DND-41 (cell line): ENCODE measurements around the gene NFAM1.

ENCODE experiments used
- ATAC-seq: fragments of 200-7000 bp; cut with Tn5 transposase; 3 replicates; pipeline ENCODE4 v1.9.1; 2021; ENCODE audit warnings: low read depth; ENCODE audit not compliant: insufficient read depth
- DNase-seq: peaks from one replicate; pipeline ENCODE4 v3.0.0-alpha.2; 2020
- H2AFZ ChIP-seq: 2 replicates; pipeline ENCODE4 v1.6.0; 2012; ENCODE audit warnings: low read depth, low read length
- H3K27ac ChIP-seq: 2 replicates; pipeline ENCODE4 v1.5.1; 2012; ENCODE audit warnings: low read length, inconsistent platforms
- H3K27me3 ChIP-seq: fragments of 200-600 bp; sonication (generic); 2 replicates; pipeline ENCODE4 v1.6.0; 2012; ENCODE audit warnings: low read length, mild to moderate bottlenecking, inconsistent platforms; ENCODE audit not compliant: insufficient read depth, poor library complexity
- H3K36me3 ChIP-seq: 2 replicates; pipeline ENCODE4 v1.5.1; 2012; ENCODE audit warnings: low read length, inconsistent platforms; ENCODE audit not compliant: insufficient read depth
- H3K4me1 ChIP-seq: 2 replicates; pipeline ENCODE4 v1.5.1; 2012; ENCODE audit warnings: mild to moderate bottlenecking, low read length; ENCODE audit not compliant: insufficient read depth
- H3K4me2 ChIP-seq: 2 replicates; pipeline ENCODE4 v1.6.0; 2012; ENCODE audit warnings: mild to moderate bottlenecking, moderate library complexity, low read length, inconsistent platforms; ENCODE audit not compliant: insufficient read depth
- H3K4me3 ChIP-seq, 2 experiments: fragments of 200-600 bp in 1 of 2; shearing (Covaris generic) in 1 of 2; 2 replicates each; pipeline ENCODE4 v1.5.1; 2012 to 2016; ENCODE audit warnings: inconsistent platforms in 2 of 2, low read length in 2 of 2, mild to moderate bottlenecking in 2 of 2, low read depth in 1 of 2, moderate library complexity in 1 of 2
- H3K79me2 ChIP-seq: 2 replicates; pipeline ENCODE4 v1.6.0; 2012; ENCODE audit warnings: low read length, inconsistent platforms; ENCODE audit not compliant: insufficient read depth
- H3K9ac ChIP-seq: 2 replicates; pipeline ENCODE4 v1.6.0; 2012; ENCODE audit warnings: low read depth, mild to moderate bottlenecking, inconsistent platforms, low read length, moderate library complexity
- H3K9me3 ChIP-seq: 2 replicates; pipeline ENCODE4 v1.5.1; 2012; ENCODE audit warnings: low read length, moderate library complexity, mild to moderate bottlenecking, inconsistent platforms; ENCODE audit not compliant: insufficient read depth, severe bottlenecking
- H4K20me1 ChIP-seq: 2 replicates; pipeline ENCODE4 v1.6.0; 2012; ENCODE audit warnings: low read length; ENCODE audit not compliant: insufficient read depth
- CTCF ChIP-seq: IDR thresholded peaks from 2 replicates; pipeline ENCODE4 v1.5.1; 2012; ENCODE audit warnings: borderline replicate concordance, low read length, moderate library complexity, mild to moderate bottlenecking; ENCODE audit not compliant: poor library complexity, severe bottlenecking; ENCODE audit errors: extremely low read depth
- EZH2 ChIP-seq: IDR thresholded peaks from 3 replicates; pipeline ENCODE4 v1.6.1; 2012; ENCODE audit warnings: borderline replicate concordance, low read depth, mild to moderate bottlenecking, moderate library complexity, low read length, inconsistent platforms; ENCODE audit not compliant: severe bottlenecking

The NFAM1 gene

GRCh38 chr22:42383851-42384417 lies 48.3 kb downstream of the NFAM1 start:
- H3K4me3 ChIP-seq: no peak overlapping the region
- H3K4me2 ChIP-seq: no peak overlapping the region
- no peaks in the 10 kb centered on the region for H3K79me2 ChIP-seq
- no peak overlapping the region for H2AFZ ChIP-seq
- no peaks in the 10 kb centered on the region for H3K9me3 ChIP-seq
- no peak for DNase-seq
- H3K4me1 ChIP-seq: no peaks in the 10 kb centered on the region
- no peak overlapping the region for H3K27ac ChIP-seq
- ATAC-seq: no peak
- no peaks in the 10 kb centered on the region for H3K27me3 ChIP-seq
- no peak overlapping the region for H3K9ac ChIP-seq
- H3K36me3 ChIP-seq: no peaks in the 10 kb centered on the region
- TF ChIP-seq CTCF (no peak), EZH2 (no peak)
- 0 out of 2 replicates have a peak, but pooled peaks cover 4% of the 10 kb centered on the region for H4K20me1 ChIP-seq

- no peaks in the 10 kb centered on the region for H3K27me3 ChIP-seq
- no peaks in the 10 kb centered on the region for H3K36me3 ChIP-seq
- H3K79me2 ChIP-seq: no peaks in the 10 kb centered on the region
- no peak overlapping the region for H3K27ac ChIP-seq
- 0 out of 2 replicates have a peak, but pooled peaks cover 4% of the 10 kb centered on the region for H4K20me1 ChIP-seq
- H3K4me1 ChIP-seq: no peaks in the 10 kb centered on the region
- no peak overlapping the region for H3K9ac ChIP-seq
- no peak overlapping the region for H3K4me2 ChIP-seq
- H3K9me3 ChIP-seq: no peaks in the 10 kb centered on the region
- no peak for TF ChIP-seq CTCF
- no peak for TF ChIP-seq EZH2
- no peak overlapping the region for H3K4me3 ChIP-seq
- no peak for ATAC-seq
- no peak for DNase-seq
- H2AFZ ChIP-seq: no peak overlapping the region
Measured at GRCh38 chr22:42383287-42383686, 48.9 kb downstream of the NFAM1 start.

GRCh38 chr22:42380769-42381551 lies 51.2 kb downstream of the NFAM1 start:
- no peak for TF ChIP-seq CTCF
- TF ChIP-seq EZH2: no peak
- Histone ChIP-seq H3K4me3 (no peak overlapping the region), H3K79me2 (no peaks in the 10 kb centered on the region), H3K27ac (no peak overlapping the region), H3K4me2 (no peak overlapping the region), H3K4me1 (no peaks in the 10 kb centered on the region), H4K20me1 (0 out of 2 replicates have a peak, but pooled peaks cover 4% of the 10 kb centered on the region), H3K27me3 (no peaks in the 10 kb centered on the region), H3K36me3 (no peaks in the 10 kb centered on the region), H2AFZ (no peak overlapping the region), H3K9ac (no peak overlapping the region), H3K9me3 (no peaks in the 10 kb centered on the region)
- DNase-seq: no peak
- ATAC-seq: no peak
